HT1080 (cell line): Measurements from ENCODE around the gene TRAPPC3. TPM values are rescaled to one million over a fixed set of nuclear protein-coding genes. Genes with fewer than 3 reads are reported as not detected.
"Not testable (repeated sequence)": the region's sequence is repeated elsewhere in the genome, so short reads cannot be mapped to it uniquely, and the experiment has no call there.

ENCODE experiments used
- DNase-seq: peaks from one replicate; pipeline ENCODE4 v3.0.0-alpha.2; 2015; ENCODE audit warnings: low read depth
- total RNA-seq: library from RNA; depleted of rRNA; stranded (reverse); fragments of >200 nt; shearing (Covaris generic); gene quantifications from 2 replicates; pipeline ENCODE4 v1.2.3, GENCODE V29; 2014

TRAPPC3 gene
- total RNA-seq, 1 experiment from 2014 or later = 112 TPM

DNA sequence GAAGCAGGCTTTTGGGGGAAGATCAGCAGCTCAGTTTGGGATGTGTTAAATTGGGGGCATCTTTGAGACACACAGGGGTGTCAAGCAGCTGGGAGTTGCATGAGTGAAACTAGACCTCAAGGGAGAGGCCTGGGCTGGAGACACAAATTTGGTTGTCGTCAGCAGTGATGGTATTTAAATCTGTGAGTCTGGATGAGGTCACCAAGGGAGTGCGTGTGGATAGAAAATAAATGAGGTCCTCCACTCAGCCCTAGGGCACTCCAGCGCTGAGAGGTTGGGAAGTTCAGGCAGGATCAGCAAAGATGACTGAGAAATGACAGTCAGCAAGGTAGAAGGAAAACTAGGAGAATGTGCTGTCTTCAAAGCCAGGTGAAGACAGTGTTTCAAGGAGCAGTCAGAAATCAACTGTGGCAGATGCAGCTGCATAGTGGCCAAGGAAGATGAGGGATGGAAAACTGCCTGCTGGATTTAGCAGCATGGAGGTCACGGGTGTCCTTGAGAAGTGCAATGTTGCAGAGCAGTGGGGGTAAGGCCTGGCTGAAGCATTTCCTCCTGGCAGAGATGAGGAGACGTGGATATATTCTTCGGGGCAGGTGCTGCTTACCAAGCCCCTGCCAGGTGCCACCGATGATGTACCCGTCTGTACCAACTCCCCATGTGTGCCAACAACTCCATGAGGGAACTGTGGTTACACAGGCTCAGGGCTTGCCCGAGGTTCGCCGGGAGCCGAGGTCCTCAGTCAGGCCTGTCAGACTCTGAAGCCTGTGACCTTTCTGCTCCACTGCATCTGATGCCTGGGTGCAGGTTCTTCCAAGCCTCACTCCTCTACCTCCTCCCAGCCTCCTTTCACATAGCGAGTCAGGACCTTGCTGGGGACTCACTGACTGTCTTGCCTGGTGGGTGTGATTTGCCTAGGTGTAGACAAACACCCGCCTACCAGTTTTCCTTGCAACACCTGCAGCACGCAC lies 17.9 kb upstream of the TRAPPC3 start:
- no peak for DNase-seq

- DNase-seq = no peak
Observed at GRCh38 chr1:36166136-36166535, 16.9 kb upstream of the TRAPPC3 start.

DNA sequence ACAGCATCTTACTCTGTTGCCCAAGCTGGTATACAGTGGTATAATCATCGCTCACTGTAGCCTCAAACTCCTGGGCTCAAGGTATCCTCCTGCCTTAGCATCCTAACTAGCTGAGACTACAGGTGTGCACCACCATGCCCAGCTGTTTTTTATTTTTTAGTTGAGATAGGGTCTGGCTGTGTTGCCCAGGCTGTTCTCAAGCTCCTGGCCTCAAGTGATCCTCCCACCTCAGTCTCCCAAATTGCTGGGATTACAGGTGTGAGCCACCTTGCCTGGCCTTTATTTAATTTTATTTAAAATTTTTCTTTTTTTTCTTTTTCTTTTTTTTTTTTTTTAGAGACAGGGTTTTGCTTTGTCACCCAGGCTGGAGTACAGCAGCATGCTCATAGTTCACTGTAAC lies 15.9 kb upstream of the TRAPPC3 start:
- no peak for DNase-seq

- no peak for DNase-seq
Observed at GRCh38 chr1:36164361-36164760, 15.1 kb upstream of the TRAPPC3 start.

DNA sequence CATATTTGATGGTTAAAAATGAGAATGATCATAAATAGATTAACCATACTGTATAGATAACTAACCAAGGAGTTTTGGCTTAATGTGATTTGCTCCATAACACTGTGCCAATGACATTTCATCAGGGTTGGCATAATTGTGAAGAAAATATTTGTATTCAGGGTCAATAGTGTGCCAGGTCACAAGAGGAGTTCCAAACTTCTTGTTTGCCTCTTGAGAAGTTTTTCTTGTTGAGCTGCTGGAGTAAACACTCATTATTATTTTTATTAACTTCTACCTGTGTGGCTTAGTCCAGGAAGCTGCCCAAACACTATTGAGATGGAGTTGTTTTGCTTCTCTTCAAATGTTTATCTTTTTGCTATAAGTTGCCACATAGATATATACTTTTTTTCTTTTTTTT lies 14.1 kb upstream of the TRAPPC3 start:
- DNase-seq = no peak

- DNase-seq = no peak
Observed at GRCh38 chr1:36162680-36163239, 13.5 kb upstream of the TRAPPC3 start.

GRCh38 chr1:36161641-36162531 lies 12.6 kb upstream of the TRAPPC3 start:
- DNase-seq = peak; percentile 83

DNA sequence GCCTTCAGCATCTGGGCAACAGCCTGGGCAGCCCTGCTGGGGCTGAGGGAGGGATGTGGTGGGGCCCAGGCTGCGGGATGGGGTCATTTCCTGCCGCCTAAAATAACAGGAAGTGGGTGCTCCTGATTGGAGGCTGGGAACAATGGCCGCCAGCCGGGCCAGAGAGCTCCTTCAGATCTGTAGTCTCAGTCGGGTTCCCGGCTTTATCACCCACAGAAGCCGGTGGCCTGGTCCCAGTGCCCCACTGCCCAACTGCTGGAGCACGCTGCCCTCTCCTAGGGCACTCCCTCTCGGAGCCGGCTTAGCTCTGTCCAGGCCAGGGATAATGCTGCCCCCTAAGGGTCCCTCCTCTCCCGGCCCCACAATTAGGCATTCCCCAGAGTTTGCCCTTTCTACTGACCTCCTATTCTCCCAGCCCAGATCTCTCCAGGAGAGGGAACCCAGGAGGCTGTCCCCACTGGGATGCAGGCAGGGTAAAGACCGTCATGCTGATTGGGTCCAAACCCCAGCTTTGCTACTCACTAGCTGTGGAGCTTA lies 11.7 kb upstream of the TRAPPC3 start:
- DNase-seq = peak; percentile 91

DNA sequence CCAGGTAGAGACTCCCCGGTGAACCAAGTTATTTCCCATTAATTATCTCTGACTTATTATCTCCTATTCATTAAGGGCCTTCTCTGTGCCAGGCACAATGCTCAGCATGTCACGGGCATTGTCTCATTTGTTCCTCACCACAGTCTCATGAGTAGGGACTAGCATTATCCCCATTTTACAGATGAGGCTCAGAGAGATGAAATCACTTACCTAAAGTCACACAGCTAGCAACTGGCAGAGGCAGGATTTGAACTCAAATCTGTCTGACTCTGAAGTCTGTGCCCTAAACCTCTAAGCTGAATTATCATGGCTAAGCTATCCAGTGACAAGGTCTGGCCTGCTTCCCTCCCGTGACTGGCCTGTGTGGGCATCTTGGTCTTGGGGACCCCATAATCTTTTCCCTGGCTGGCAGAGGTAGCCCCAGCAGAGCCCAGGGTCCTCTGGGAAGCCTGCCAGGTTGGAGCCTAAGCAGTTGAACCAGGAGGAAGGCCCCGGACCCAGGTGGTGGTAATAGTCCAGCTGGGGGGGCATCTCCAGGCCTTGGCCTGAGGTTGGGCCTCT lies 11.2 kb upstream of the TRAPPC3 start:
- no peak for DNase-seq

DNA sequence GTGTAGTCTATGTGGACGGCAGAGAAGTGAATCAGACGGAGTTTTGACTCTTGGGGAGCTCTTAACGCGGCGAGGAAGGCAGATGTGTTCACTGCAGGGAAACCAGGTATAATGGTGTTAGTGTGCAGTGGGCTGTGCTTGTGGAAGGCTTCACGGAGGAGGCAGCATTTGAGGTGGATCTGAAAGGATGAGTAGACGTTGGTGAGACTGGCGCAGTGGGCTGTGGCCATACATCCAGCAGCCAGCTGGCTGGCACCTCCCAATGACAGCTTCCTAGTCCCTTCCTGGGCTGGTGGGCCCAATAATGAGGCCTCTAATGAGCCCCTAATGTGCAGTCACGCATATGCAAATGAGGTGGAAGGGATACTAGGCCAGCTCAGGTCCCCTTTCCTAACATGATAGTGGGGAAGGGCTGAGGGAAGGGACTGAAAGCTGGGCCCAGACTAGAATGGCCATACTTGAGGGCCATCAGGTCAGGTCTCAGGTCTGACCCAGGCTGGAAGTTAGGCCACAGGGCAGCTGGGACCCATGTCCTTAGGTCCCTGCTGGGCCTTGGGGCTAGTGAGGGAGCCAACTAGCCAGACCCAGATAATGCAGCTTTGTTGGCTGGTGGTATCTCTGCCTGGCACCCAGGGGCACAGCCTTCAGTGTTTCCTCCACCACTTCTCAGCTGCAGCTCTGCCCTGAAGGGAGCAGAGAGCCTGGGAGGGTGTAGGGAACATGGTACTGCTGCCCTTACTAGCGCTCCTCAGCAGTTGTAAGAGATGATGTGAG lies 10.5 kb upstream of the TRAPPC3 start:
- no peak for DNase-seq

GRCh38 chr1:36158827-36159252 lies 9.6 kb upstream of the TRAPPC3 start:
- DNase-seq = not testable (repeated sequence)

GRCh38 chr1:36157973-36158826 lies 8.9 kb upstream of the TRAPPC3 start:
- DNase-seq = no peak

GRCh38 chr1:36157115-36157903 lies 8.0 kb upstream of the TRAPPC3 start:
- no peak for DNase-seq

DNA sequence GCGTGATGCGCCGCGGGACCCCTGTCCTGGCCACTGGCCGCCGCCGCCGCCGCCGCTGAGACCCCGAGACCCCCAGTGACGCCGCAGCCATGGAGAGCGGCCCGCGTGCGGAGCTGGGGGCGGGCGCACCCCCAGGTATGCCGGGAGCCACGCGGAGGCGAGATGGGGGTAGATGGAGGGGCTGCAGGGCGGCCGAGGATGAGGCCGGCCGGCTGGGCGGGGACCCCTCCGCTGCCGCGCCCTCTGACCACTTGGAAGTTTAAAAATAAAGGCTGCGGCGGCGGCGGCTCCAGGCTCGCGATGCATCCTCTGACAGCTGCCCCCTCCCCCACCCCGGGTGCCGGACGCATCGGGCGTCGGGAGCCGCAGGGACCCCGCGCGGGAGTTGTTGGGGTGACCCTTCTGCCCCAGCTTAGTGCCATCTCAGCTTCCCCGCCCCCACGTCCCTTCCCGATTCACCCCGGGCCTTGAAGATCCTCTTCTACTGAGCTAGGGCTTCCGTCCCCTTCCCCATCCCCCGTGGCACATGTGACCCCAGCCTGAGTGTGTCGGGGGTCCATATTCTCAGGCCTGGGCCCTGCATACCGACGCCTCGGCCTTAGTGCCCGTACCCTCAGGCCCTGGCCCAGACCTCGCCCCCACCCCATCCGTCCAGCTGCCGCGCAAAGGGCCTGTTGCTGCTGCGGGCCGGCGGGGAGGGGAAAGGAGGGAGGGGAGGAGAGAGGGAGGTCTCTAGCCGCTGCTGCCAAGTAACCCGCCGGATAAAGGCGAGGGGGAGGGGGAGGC lies 7.2 kb upstream of the TRAPPC3 start:
- DNase-seq = peak; percentile 57

- DNase-seq = peak; percentile 68
Observed at GRCh38 chr1:36155408-36156328, 6.4 kb upstream of the TRAPPC3 start, which contains the start of gene MAP7D1. Gene MAP7D1, plus strand, starts transcription at chr1:36156160. Its CDS starts 258 bp downstream, at chr1:36156418.

DNA sequence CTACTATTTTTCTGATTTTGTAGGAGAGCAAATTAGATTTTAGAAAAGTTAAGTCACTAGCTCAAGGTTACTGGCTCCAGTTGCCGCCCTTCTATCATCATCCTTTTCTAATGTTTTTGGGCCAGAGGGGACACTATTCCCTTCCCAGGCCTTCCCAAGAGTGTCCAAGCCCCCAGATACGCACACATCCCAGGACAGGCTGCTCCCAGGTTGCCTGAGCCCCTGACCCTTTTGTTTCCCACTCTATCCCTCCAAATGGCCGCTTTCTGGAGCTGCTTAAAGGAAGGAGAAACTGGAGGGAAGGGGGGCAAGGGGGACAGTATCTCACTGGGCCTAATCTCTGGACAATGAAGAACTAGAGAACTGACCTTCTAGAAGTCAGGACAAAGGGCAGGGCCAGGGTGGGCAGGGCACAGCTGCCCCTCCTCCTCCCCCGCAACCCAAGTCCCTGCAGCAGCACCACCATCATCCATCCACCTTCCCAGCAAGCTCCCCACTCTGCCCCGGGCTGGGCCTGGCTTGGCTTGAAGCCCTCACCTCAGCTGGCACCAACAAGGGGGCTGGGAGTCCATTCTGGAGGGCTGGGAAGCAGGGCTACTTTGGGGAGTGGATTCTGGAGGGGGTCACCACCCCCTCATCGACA lies 5.6 kb upstream of the TRAPPC3 start:
- DNase-seq = no peak
